NT2/D1 (cell line): ENCODE data around the gene RAD51AP1.

Experiments used
- SUZ12 ChIP-seq: IDR thresholded peaks from 2 replicates; pipeline ENCODE4 v1.6.1; 2011; ENCODE audit not compliant: insufficient read length, insufficient read depth; ENCODE audit errors: extremely low read depth
- YY1 ChIP-seq: IDR thresholded peaks from 2 replicates; pipeline ENCODE4 v1.6.1; 2011; ENCODE audit not compliant: insufficient read length, insufficient read depth
- ZNF274 ChIP-seq: IDR thresholded peaks from 2 replicates; pipeline ENCODE4 v1.6.1; 2011; ENCODE audit warnings: mild to moderate bottlenecking, low read depth, low read length

DNA sequence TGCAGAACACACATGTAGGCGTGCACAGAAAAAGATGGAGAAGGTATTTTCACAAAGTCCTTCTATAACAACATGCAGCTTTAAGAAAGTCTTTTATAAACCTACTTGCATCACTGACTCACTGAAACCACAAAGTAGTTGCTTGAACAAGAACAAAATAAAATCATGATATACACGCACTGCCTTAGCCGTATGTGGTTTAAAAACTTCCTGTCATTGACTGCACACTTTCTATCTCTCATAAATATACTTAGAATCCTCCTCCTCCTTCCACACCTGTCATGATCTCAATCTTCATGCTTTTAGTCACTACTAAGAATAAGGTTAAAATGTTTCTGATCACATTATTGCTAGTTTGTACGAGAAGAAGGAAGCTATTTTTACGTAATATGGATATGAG lies 31.8 kb upstream of the RAD51AP1 start:
- TF ChIP-seq SUZ12: no peak
- no peak for TF ChIP-seq YY1
- no peak for TF ChIP-seq ZNF274
